HG03521 (cell line): ENCODE measurements around the gene DNAI2.
"Not testable (repeated sequence)": the region's sequence is repeated elsewhere in the genome, so short reads cannot be mapped to it uniquely, and the experiment has no call there.

ENCODE experiments used
- ATAC-seq: cut with Tn5 transposase; IDR thresholded peaks from one replicate; pipeline ENCODE4 v1.9.1; 2021; ENCODE audit warnings: mild to moderate bottlenecking, moderate library complexity; ENCODE audit not compliant: unreplicated experiment

The DNAI2 gene

GRCh38 chr17:74244548-74244947 is 29.5 kb upstream of the DNAI2 start:
- no peak for ATAC-seq

GRCh38 chr17:74245145-74245831 is 28.7 kb upstream of the DNAI2 start:
- ATAC-seq = no peak

GRCh38 chr17:74245871-74246270 is 28.2 kb upstream of the DNAI2 start:
- no peak for ATAC-seq

GRCh38 chr17:74249590-74250270 is 24.3 kb upstream of the DNAI2 start:
- no peak for ATAC-seq

- no peak for ATAC-seq
Observed at GRCh38 chr17:74250324-74250995, 23.6 kb upstream of the DNAI2 start.

GRCh38 chr17:74251051-74251450 is 23.0 kb upstream of the DNAI2 start:
- ATAC-seq = no peak

- ATAC-seq = no peak
Observed at GRCh38 chr17:74251569-74251968, 22.5 kb upstream of the DNAI2 start.

- ATAC-seq = no peak
Observed at GRCh38 chr17:74252211-74252610, 21.8 kb upstream of the DNAI2 start.

- ATAC-seq = no peak
Observed at GRCh38 chr17:74253036-74253435, 21.0 kb upstream of the DNAI2 start.

- no peak for ATAC-seq
Observed at GRCh38 chr17:74257311-74257710, 16.7 kb upstream of the DNAI2 start.

GRCh38 chr17:74259667-74260524 is 14.1 kb upstream of the DNAI2 start:
- no peak for ATAC-seq

- ATAC-seq = no peak
Observed at GRCh38 chr17:74260525-74260850, 13.5 kb upstream of the DNAI2 start.

- ATAC-seq = no peak
Observed at GRCh38 chr17:74262601-74263000, 11.4 kb upstream of the DNAI2 start.

GRCh38 chr17:74267054-74267453 is 7.0 kb upstream of the DNAI2 start:
- not testable (repeated sequence) for ATAC-seq

- ATAC-seq = no peak
Observed at GRCh38 chr17:74267579-74267978, 6.5 kb upstream of the DNAI2 start.

GRCh38 chr17:74267987-74268499 is 6.0 kb upstream of the DNAI2 start:
- ATAC-seq = no peak

GRCh38 chr17:74268558-74268957 is 5.5 kb upstream of the DNAI2 start:
- ATAC-seq = no peak

GRCh38 chr17:74270333-74270732 is 3.7 kb upstream of the DNAI2 start:
- ATAC-seq = no peak

GRCh38 chr17:74271281-74271680 is 2.8 kb upstream of the DNAI2 start:
- ATAC-seq = no peak

GRCh38 chr17:74271901-74272561 is 2.0 kb upstream of the DNAI2 start:
- ATAC-seq = no peak
